Measurements from ENCODE around the gene GNAI1.

GNAI1 gene

DNA sequence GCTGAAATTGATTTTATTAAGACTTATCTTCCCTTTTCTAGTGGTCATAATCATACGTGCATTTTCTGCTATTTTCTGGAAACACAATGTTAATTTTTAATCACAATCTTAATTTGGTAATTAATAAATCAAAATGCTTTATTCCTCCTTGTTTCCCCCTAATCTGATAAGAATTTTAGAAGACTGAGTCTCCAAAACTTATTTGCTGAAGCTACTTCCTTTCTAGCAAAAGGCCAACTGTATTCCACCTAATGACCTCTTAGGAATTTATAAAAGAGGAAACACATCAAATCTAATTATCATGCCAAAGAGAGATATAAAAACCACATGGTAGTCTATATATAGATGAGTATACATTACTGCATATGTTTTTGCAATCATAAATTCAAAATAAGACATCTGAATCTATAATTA is 140.6 kb downstream of the GNAI1 start:
- H3K27ac ChIP-seq (ENCODE audit: low read depth, low read length), result no peak overlapping the region
- H3K9me3 ChIP-seq (ENCODE audit: control insufficient read depth, insufficient read depth, low read depth, low read length), result no peaks in the 10 kb centered on the region
- no peak overlapping the region for H3K9ac ChIP-seq (ENCODE audit: low read length)
- no peaks in the 10 kb centered on the region for H3K27me3 ChIP-seq (ENCODE audit: control insufficient read depth, insufficient read depth, low read length)
- H3K4me3 ChIP-seq (ENCODE audit: low read depth, low read length), result no peak overlapping the region
- H3K36me3 ChIP-seq (ENCODE audit: control insufficient read depth, insufficient read depth, low read length), result no peaks in the 10 kb centered on the region
- H3K4me1 ChIP-seq (ENCODE audit: control insufficient read depth, insufficient read depth, low read length), result peaks cover 6% of the 10 kb centered on the region

Data from HUES6 (cell line).